Kidney (tissue), 14 donors: ENCODE results near the gene COL21A1. TPM values are rescaled to one million over a fixed set of nuclear protein-coding genes. Genes with fewer than 3 reads are reported as not detected.

Experiments used
- DNase-seq, 5 donors: peaks; one replicate each; pipeline ENCODE4 v3.0.0-alpha.2; 2013 to 2020
- FAIRE-seq: peaks from 2 replicates; lab custom pipeline; 2012; peaks lifted over from hg19 to GRCh38; lab: Jason Lieb, UNC
- H3K27ac ChIP-seq, 2 donors: one replicate each; pipeline ENCODE4 v1.7.0; 2013; ENCODE audit warnings: low read depth in 2 of 2, low read length in 2 of 2, inconsistent platforms in 1 of 2
- H3K27me3 ChIP-seq: one replicate; pipeline ENCODE4 v1.7.1; 2013; ENCODE audit warnings: low read length, inconsistent platforms; ENCODE audit not compliant: control insufficient read depth, insufficient read depth
- H3K36me3 ChIP-seq, 3 donors: one replicate each; pipeline versions ENCODE4 v1.7.0 to v1.7.1; 2013; ENCODE audit warnings: low read length in 3 of 3, control low read depth in 1 of 3, inconsistent platforms in 1 of 3; ENCODE audit not compliant: insufficient read depth in 3 of 3, control insufficient read depth in 2 of 3
- H3K4me1 ChIP-seq, 3 donors: one replicate each; pipeline versions ENCODE4 v1.7.0 to v1.7.1; 2013; ENCODE audit warnings: low read length in 3 of 3, inconsistent platforms in 1 of 3, low read depth in 1 of 3; ENCODE audit not compliant: control insufficient read depth in 2 of 3, insufficient read depth in 2 of 3
- H3K4me3 ChIP-seq, 3 donors: one replicate each; pipeline versions ENCODE4 v1.7.0 to v1.8.1; 2013; ENCODE audit warnings: low read length in 3 of 3, control low read depth in 1 of 3, inconsistent platforms in 1 of 3
- H3K9ac ChIP-seq, 3 donors: one replicate each; pipeline versions ENCODE4 v1.7.0 to v1.7.1; 2013; ENCODE audit warnings: low read length in 3 of 3, control low read depth in 1 of 3, inconsistent platforms in 1 of 3
- H3K9me3 ChIP-seq, 3 donors: one replicate each; pipeline versions ENCODE4 v1.7.0 to v1.7.1; 2013; ENCODE audit warnings: low read length in 3 of 3, control low read depth in 1 of 3, inconsistent platforms in 1 of 3; ENCODE audit not compliant: control insufficient read depth in 2 of 3, insufficient read depth in 1 of 3
- CTCF ChIP-seq: IDR thresholded peaks from 3 replicates; pipeline ENCODE4 v1.5.1; 2012; ENCODE audit warnings: mild to moderate bottlenecking, moderate library complexity, borderline replicate concordance; ENCODE audit not compliant: insufficient read depth; ENCODE audit errors: extremely low read depth
- intact Hi-C: fragments of 100-400 bp; cut with DNase I; formaldehyde crosslinking; loops from one replicate; pipeline ENCODE4 v1.11.1; 2022
- polyA plus RNA-seq: library from polyadenylated mRNA; stranded (reverse); fragments of 350-450 nt; fragmentation: Illumina TruSeq; extraction: RNeasy Lipid Tissue Mini Kit (QIAGEN cat#74804); gene quantifications from one replicate; pipeline ENCODE4 v1.2.3, GENCODE V29; 2014; ENCODE audit warnings: low read depth, low replicate concordance; ENCODE audit not compliant: insufficient read depth
- total RNA-seq: library from RNA; stranded (reverse); fragmentation: NEBNext Ultra II Directional; extraction: Animal tissue kit (Norgen Biotek cat#: 25700); gene quantifications from one replicate; pipeline ENCODE4 v1.2.1, GENCODE V29; 2021
- donor health status: control.
- donor health status: control.
- donor health status: control.
- donor health status: control.
- donor health status: control.
- donor health status: DM: yes; HTN: yes; CAD: no.
- donor health status: Normal renal cell carcinoma (clear cell type).

Gene COL21A1
- total and polyA plus RNA-seq, 2 donors from 2014 or later, result 1.6 to 3.1 TPM

GRCh38 chr6:56282391-56282790 lies 35.0 kb upstream of the COL21A1 start:
- no peak overlapping the region for H3K4me3 ChIP-seq
- intact Hi-C loops, result no loop called here
- H3K27me3 ChIP-seq, result no peaks in the 10 kb centered on the region
- no peaks in the 10 kb centered on the region for H3K36me3 ChIP-seq
- TF ChIP-seq CTCF, result no peak
- FAIRE-seq (no peak), DNase-seq (no peak)
- no peak overlapping the region for H3K9ac ChIP-seq
- no peak overlapping the region for H3K27ac ChIP-seq
- no peaks in the 10 kb centered on the region for H3K9me3 ChIP-seq
- no peaks in the 10 kb centered on the region for H3K4me1 ChIP-seq

- Histone ChIP-seq H3K36me3 (no peaks in the 10 kb centered on the region), H3K4me1 (no peaks in the 10 kb centered on the region), H3K9me3 (no peaks in the 10 kb centered on the region), H3K27me3 (no peaks in the 10 kb centered on the region), H3K27ac (no peak overlapping the region), H3K9ac (no peak overlapping the region), H3K4me3 (no peak overlapping the region)
- intact Hi-C loops, result no loop called here
- no peak for DNase-seq
- no peak for TF ChIP-seq CTCF
- no peak for FAIRE-seq
Measured at GRCh38 chr6:56280126-56280525, 32.7 kb upstream of the COL21A1 start.

- no peaks in the 10 kb centered on the region for H3K36me3 ChIP-seq
- no peak for TF ChIP-seq CTCF
- intact Hi-C loops, result no loop called here
- no peaks in the 10 kb centered on the region for H3K27me3 ChIP-seq
- H3K27ac ChIP-seq, result no peak overlapping the region
- H3K4me1 ChIP-seq, result no peaks in the 10 kb centered on the region
- FAIRE-seq (no peak), DNase-seq (no peak)
- no peaks in the 10 kb centered on the region for H3K9me3 ChIP-seq
- H3K4me3 ChIP-seq, result no peak overlapping the region
- H3K9ac ChIP-seq, result no peak overlapping the region
Measured at GRCh38 chr6:56279331-56280080, 32.1 kb upstream of the COL21A1 start.
